IMR-90 (cell line): ENCODE measurements around the gene SLC46A2. TPM values are rescaled to one million over a fixed set of nuclear protein-coding genes. Genes with fewer than 3 reads are reported as not detected.

Experiments used
- ATAC-seq: fragments of 200-7000 bp; cut with Tn5 transposase; 2 replicates; pipeline ENCODE4 v1.9.1; 2020; ENCODE audit warnings: low read depth, mild to moderate bottlenecking, moderate library complexity
- BruUV-seq: library from RNA; stranded (reverse); fragments of 400-500 nt; replicated peaks from 2 replicates; lab custom pipeline; 2021; lab: Mats Ljungman, UMichigan
- CTCF ChIA-PET: fragments of 300-600 bp; formaldehyde crosslinking; extraction: SDS; loops from one replicate; lab custom pipeline; 2021; ENCODE audit warnings: antibody characterized with exemption; lab: Yijun Ruan, JAX
- POLR2A ChIA-PET: fragments of 300-600 bp; sonication (Branson Sonifier 250); formaldehyde crosslinking; loops from one replicate; lab custom pipeline; 2022; ENCODE audit warnings: antibody characterized with exemption; ENCODE audit not compliant: unreplicated experiment; lab: Charles Lee
- DNase-seq: peaks from one replicate; pipeline ENCODE4 v3.0.0; 2013
- H2AFZ ChIP-seq: replicated peaks from 2 replicates; pipeline ENCODE3; 2013; ENCODE audit warnings: low read length, mild to moderate bottlenecking; ENCODE audit not compliant: poor library complexity
- H2AK5ac ChIP-seq: 2 replicates; pipeline ENCODE4 v1.6.1; 2013; ENCODE audit warnings: low read depth, low read length, inconsistent platforms
- H2AK9ac ChIP-seq: replicated peaks from 2 replicates; pipeline ENCODE3; 2013; ENCODE audit warnings: mild to moderate bottlenecking, low read depth, low read length, moderate library complexity; ENCODE audit not compliant: poor library complexity
- H2BK120ac ChIP-seq: 2 replicates; pipeline ENCODE4 v1.6.1; 2013; ENCODE audit warnings: low read depth, low read length, inconsistent platforms
- H2BK15ac ChIP-seq: 3 replicates; pipeline ENCODE4 v1.6.1; 2013; ENCODE audit warnings: low read depth, low read length, inconsistent platforms
- H2BK20ac ChIP-seq: 2 replicates; pipeline ENCODE4 v1.6.1; 2013; ENCODE audit warnings: low read depth, mild to moderate bottlenecking, inconsistent platforms, low read length, moderate library complexity
- H2BK5ac ChIP-seq: 2 replicates; pipeline ENCODE4 v1.6.1; 2013; ENCODE audit warnings: mild to moderate bottlenecking, low read depth, low read length, inconsistent platforms; ENCODE audit not compliant: poor library complexity, severe bottlenecking
- H3K14ac ChIP-seq: replicated peaks from 2 replicates; pipeline ENCODE4 v1.6.1; 2013; ENCODE audit warnings: low read depth, low read length, inconsistent platforms
- H3K18ac ChIP-seq: 2 replicates; pipeline ENCODE4 v1.6.1; 2013; ENCODE audit warnings: low read depth, low read length, control low read depth
- H3K23ac ChIP-seq: 2 replicates; pipeline ENCODE4 v1.6.1; 2013; ENCODE audit warnings: low read depth, low read length, inconsistent platforms
- H3K27ac ChIP-seq: 2 replicates; pipeline ENCODE4 v1.5.1; 2013; ENCODE audit warnings: mild to moderate bottlenecking, control low read depth, low read length; ENCODE audit not compliant: insufficient read depth
- H3K27me3 ChIP-seq: 2 replicates; pipeline ENCODE4 v1.6.1; 2013; ENCODE audit warnings: low read length; ENCODE audit not compliant: control insufficient read depth, insufficient read depth
- H3K36me3 ChIP-seq: 2 replicates; pipeline ENCODE4 v1.6.1; 2013; ENCODE audit warnings: low read length, mixed read lengths; ENCODE audit not compliant: control insufficient read depth, insufficient read depth
- H3K4ac ChIP-seq: 2 replicates; pipeline ENCODE4 v1.6.1; 2013; ENCODE audit warnings: low read depth, low read length, inconsistent platforms
- H3K4me1 ChIP-seq: 2 replicates; pipeline ENCODE4 v1.6.1; 2013; ENCODE audit warnings: low read length, mixed read lengths; ENCODE audit not compliant: control insufficient read depth, insufficient read depth
- H3K4me2 ChIP-seq: 2 replicates; pipeline ENCODE4 v1.6.1; 2013; ENCODE audit warnings: low read depth, mild to moderate bottlenecking, control low read depth, low read length, moderate library complexity
- H3K4me3 ChIP-seq: 2 replicates; pipeline ENCODE4 v1.5.1; 2013; ENCODE audit warnings: low read depth, mild to moderate bottlenecking, control low read depth, low read length, moderate library complexity; ENCODE audit not compliant: insufficient read depth
- H3K56ac ChIP-seq: 2 replicates; pipeline ENCODE4 v1.6.1; 2013; ENCODE audit warnings: low read length, inconsistent platforms; ENCODE audit not compliant: insufficient read depth; ENCODE audit errors: extremely low read depth
- H3K79me1 ChIP-seq, 2 experiments: 2 replicates each; pipeline ENCODE4 v1.6.1; 2013; ENCODE audit warnings: low read length in 2 of 2, inconsistent platforms in 1 of 2, low read depth in 1 of 2
- H3K9ac ChIP-seq: 2 replicates; pipeline ENCODE4 v1.6.1; 2013; ENCODE audit warnings: low read depth, low read length, control low read depth
- H3K9me1 ChIP-seq: 2 replicates; pipeline ENCODE4 v1.6.1; 2013; ENCODE audit warnings: low read length, inconsistent platforms; ENCODE audit not compliant: insufficient read depth
- H3K9me3 ChIP-seq: 2 replicates; pipeline ENCODE4 v1.6.1; 2013; ENCODE audit warnings: low read length; ENCODE audit not compliant: control insufficient read depth, insufficient read depth
- H4K20me1 ChIP-seq: 2 replicates; pipeline ENCODE4 v1.6.1; 2013; ENCODE audit warnings: low read length, inconsistent platforms; ENCODE audit not compliant: insufficient read depth
- H4K5ac ChIP-seq: 2 replicates; pipeline ENCODE4 v1.6.1; 2013; ENCODE audit warnings: mild to moderate bottlenecking, low read depth, low read length, control low read depth
- H4K8ac ChIP-seq, 2 experiments: 2 replicates each; pipeline ENCODE4 v1.6.1; 2013; ENCODE audit warnings: low read depth in 2 of 2, low read length in 2 of 2, control low read depth in 1 of 2, inconsistent platforms in 1 of 2
- H4K91ac ChIP-seq: 2 replicates; pipeline ENCODE4 v1.6.1; 2013; ENCODE audit warnings: low read depth, low read length, inconsistent platforms; ENCODE audit not compliant: insufficient read depth
- BHLHE40 ChIP-seq: fragments of 150-350 bp; IDR thresholded peaks from 2 replicates; pipeline ENCODE4 v1.6.1; 2016; ENCODE audit warnings: mild to moderate bottlenecking, low read depth, low read length
- CEBPB ChIP-seq: IDR thresholded peaks from 2 replicates; pipeline ENCODE4 v1.6.1; 2012; ENCODE audit warnings: low read depth, low read length, improper control_type of control experiment
- CHD1 ChIP-seq: IDR thresholded peaks from 2 replicates; pipeline ENCODE4 v1.6.1; 2012; ENCODE audit warnings: low read depth, low read length, improper control_type of control experiment
- MAZ ChIP-seq: IDR thresholded peaks from 2 replicates; pipeline ENCODE4 v1.6.1; 2012; ENCODE audit warnings: low read depth, mild to moderate bottlenecking, low read length, improper control_type of control experiment, moderate library complexity, borderline replicate concordance
- MXI1 ChIP-seq: IDR thresholded peaks from 2 replicates; pipeline ENCODE4 v1.6.1; 2012; ENCODE audit warnings: low read depth, mild to moderate bottlenecking, low read length, moderate library complexity, borderline replicate concordance
- POLR2A ChIP-seq: IDR thresholded peaks from 2 replicates; pipeline ENCODE4 v1.6.1; 2012; ENCODE audit warnings: mild to moderate bottlenecking, low read depth, low read length
- RAD21 ChIP-seq: IDR thresholded peaks from 2 replicates; pipeline ENCODE4 v1.6.1; 2012; ENCODE audit warnings: low read length, improper control_type of control experiment
- RCOR1 ChIP-seq: IDR thresholded peaks from 2 replicates; pipeline ENCODE4 v1.6.1; 2012; ENCODE audit warnings: mild to moderate bottlenecking, low read length, improper control_type of control experiment; ENCODE audit not compliant: insufficient replicate concordance
- WGBS, 2 experiments: methylation state at CpG; one replicate each; pipeline versions ENCODE4 v1.1.5 to v1.1.7; 2013; ENCODE audit warnings: missing lambda C conversion rate in 2 of 2; ENCODE audit not compliant: insufficient read length in 1 of 2; ENCODE audit errors: extremely low coverage in 2 of 2; 5-methylcytosine and 5-hydroxymethylcytosine counted together
- dilution Hi-C: fragments of 300-500 bp; cut with HindIII; formaldehyde crosslinking; loops from one replicate; pipeline ENCODE4 v1.14.3; 2018; ENCODE audit warnings: low sequenced_read_pairs; ENCODE audit not compliant: unreplicated experiment
- in situ Hi-C: fragments of 300-500 bp; cut with MboI; formaldehyde crosslinking; loops from 3 replicates; pipeline ENCODE4 v1.14.3; 2019; ENCODE audit warnings: low sequenced_read_pairs, inconsistent platforms, mixed read lengths
- intact Hi-C: fragments of 100-400 bp; cut with micrococcal nuclease; formaldehyde crosslinking; loops from 2 replicates; pipeline ENCODE4 v1.10.0; 2022
- polyA plus RNA-seq, 3 experiments: library from polyadenylated mRNA; depleted of rRNA; stranded (reverse); fragments of >200 nt; gene quantifications; 2 replicates each; pipeline ENCODE4 v1.2.3, GENCODE V29; 2012; ENCODE audit warnings: low replicate concordance in 1 of 3
- total RNA-seq: library from RNA; depleted of rRNA; stranded (reverse); fragments of >200 nt; gene quantifications from 2 replicates; pipeline ENCODE4 v1.2.3, GENCODE V29; 2012
- TF ChIP-seq, protein P1 (sequence below): fragments of 150-350 bp; IDR thresholded peaks from 2 replicates; pipeline ENCODE4 v1.6.1; 2017; ENCODE audit warnings: mild to moderate bottlenecking, antibody characterized with exemption, low read length, low read depth

Gene SLC46A2
- total and polyA plus RNA-seq, 2 of the 4 experiments (the other 2 are of a cell fraction), result not detected

DNA sequence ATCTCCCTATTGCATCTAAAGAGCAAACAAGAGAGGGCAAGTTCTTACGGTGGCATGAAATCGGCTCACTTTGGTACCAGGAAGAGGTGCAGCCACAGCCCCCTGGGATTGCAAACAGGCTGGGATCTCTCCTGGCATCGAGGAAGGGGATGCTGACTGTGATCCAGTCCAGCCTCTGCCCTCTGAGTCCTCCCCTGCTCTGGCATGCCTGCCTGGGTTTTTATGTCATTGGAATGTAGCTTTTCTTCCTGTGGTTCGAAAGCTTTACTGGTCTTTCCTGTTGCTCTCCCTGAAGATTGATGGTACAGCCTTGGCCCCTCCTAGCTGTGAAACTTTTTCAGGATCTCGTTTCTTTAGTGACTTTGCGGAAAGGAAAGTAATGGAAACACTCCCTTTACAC is 6.6 kb downstream of the SLC46A2 start:
- peak; percentile 79 for ATAC-seq

More for the DNA sequence above, 6.6 kb downstream of the SLC46A2 start:
- H3K14ac ChIP-seq, result no peak overlapping the region
- dilution Hi-C loops, result no loop called here
- no peak overlapping the region for H2BK5ac ChIP-seq
- H2BK20ac ChIP-seq, result no peak overlapping the region
- no peak overlapping the region for H2BK120ac ChIP-seq
- in situ Hi-C loops, result no loop called here
- H3K36me3 ChIP-seq, result 0 out of 2 replicates have a peak, but pooled peaks cover 2% of the 10 kb centered on the region
- peaks cover 5% of the 10 kb centered on the region for H3K4me1 ChIP-seq
- peak overlapping the region; percentile 50 for H2AFZ ChIP-seq
- H3K79me1 ChIP-seq, result no peaks in the 10 kb centered on the region
- H3K4me2 ChIP-seq, result no peak overlapping the region
- no peak overlapping the region for H3K27ac ChIP-seq
- no peaks in the 10 kb centered on the region; the same call in 1 of the 2 replicates for H3K9me1 ChIP-seq
- peak; percentile 50 for DNase-seq
- POLR2A ChIA-PET, result no interaction called here
- H3K4me3 ChIP-seq, result no peak overlapping the region
- no peak overlapping the region for H2AK9ac ChIP-seq
- CTCF ChIA-PET, result interaction anchor here (0.6 to 2.0 kb wide), 2 partner anchors 19 to 375 kb away, joined by 6 to 7 read pairs; no protein-coding TSS in a partner anchor
- H4K91ac ChIP-seq, result no peak overlapping the region
- H3K9ac ChIP-seq, result no peak overlapping the region
- 60% methylated on average over 3 of the region's 6 CpGs; no CpG with 5 or more reads in 1 of the 2 experiments for WGBS, 2 experiments
- H3K23ac ChIP-seq, result no peak overlapping the region
- no peak overlapping the region for H3K56ac ChIP-seq
- no peak overlapping the region for H3K18ac ChIP-seq
- no peak overlapping the region for H4K8ac ChIP-seq
- H4K5ac ChIP-seq, result no peak overlapping the region
- no peak overlapping the region for H3K4ac ChIP-seq
- no TSS peak for BruUV-seq
- TF ChIP-seq MAZ (no peak), RCOR1 (no peak), MXI1 (no peak), BHLHE40 (no peak), CHD1 (no peak), CEBPB (no peak), POLR2A (no peak), RAD21 (no peak)
- TF ChIP-seq, protein P1, sequence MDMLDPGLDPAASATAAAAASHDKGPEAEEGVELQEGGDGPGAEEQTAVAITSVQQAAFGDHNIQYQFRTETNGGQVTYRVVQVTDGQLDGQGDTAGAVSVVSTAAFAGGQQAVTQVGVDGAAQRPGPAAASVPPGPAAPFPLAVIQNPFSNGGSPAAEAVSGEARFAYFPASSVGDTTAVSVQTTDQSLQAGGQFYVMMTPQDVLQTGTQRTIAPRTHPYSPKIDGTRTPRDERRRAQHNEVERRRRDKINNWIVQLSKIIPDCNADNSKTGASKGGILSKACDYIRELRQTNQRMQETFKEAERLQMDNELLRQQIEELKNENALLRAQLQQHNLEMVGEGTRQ, result no peak
- H2AK5ac ChIP-seq, result no peak overlapping the region
- no peaks in the 10 kb centered on the region for H3K27me3 ChIP-seq
- H2BK15ac ChIP-seq, result no peak overlapping the region
- no peaks in the 10 kb centered on the region for H4K20me1 ChIP-seq
- no peaks in the 10 kb centered on the region for H3K9me3 ChIP-seq
- intact Hi-C loops, result no loop called here
